NT2/D1 (cell line): Measurements from ENCODE around the gene OPCML.

ENCODE experiments used
- SUZ12 ChIP-seq: IDR thresholded peaks from 2 replicates; pipeline ENCODE4 v1.6.1; 2011; ENCODE audit not compliant: insufficient read length, insufficient read depth; ENCODE audit errors: extremely low read depth
- YY1 ChIP-seq: IDR thresholded peaks from 2 replicates; pipeline ENCODE4 v1.6.1; 2011; ENCODE audit not compliant: insufficient read length, insufficient read depth
- ZNF274 ChIP-seq: IDR thresholded peaks from 2 replicates; pipeline ENCODE4 v1.6.1; 2011; ENCODE audit warnings: mild to moderate bottlenecking, low read depth, low read length

GRCh38 chr11:132925825-132926469, 606.4 kb downstream of the OPCML start:
- TF ChIP-seq YY1 (no peak), ZNF274 (no peak), SUZ12 (no peak)
